DND-41 (cell line): ENCODE results near the gene LST1.

Experiments
- ATAC-seq: fragments of 200-7000 bp; cut with Tn5 transposase; 3 replicates; pipeline ENCODE4 v1.9.1; 2021; ENCODE audit warnings: low read depth; ENCODE audit not compliant: insufficient read depth
- DNase-seq: peaks from one replicate; pipeline ENCODE4 v3.0.0-alpha.2; 2020
- H2AFZ ChIP-seq: 2 replicates; pipeline ENCODE4 v1.6.0; 2012; ENCODE audit warnings: low read depth, low read length
- H3K27ac ChIP-seq: 2 replicates; pipeline ENCODE4 v1.5.1; 2012; ENCODE audit warnings: low read length, inconsistent platforms
- H3K27me3 ChIP-seq: fragments of 200-600 bp; sonication (generic); 2 replicates; pipeline ENCODE4 v1.6.0; 2012; ENCODE audit warnings: low read length, mild to moderate bottlenecking, inconsistent platforms; ENCODE audit not compliant: insufficient read depth, poor library complexity
- H3K36me3 ChIP-seq: 2 replicates; pipeline ENCODE4 v1.5.1; 2012; ENCODE audit warnings: low read length, inconsistent platforms; ENCODE audit not compliant: insufficient read depth
- H3K4me1 ChIP-seq: 2 replicates; pipeline ENCODE4 v1.5.1; 2012; ENCODE audit warnings: mild to moderate bottlenecking, low read length; ENCODE audit not compliant: insufficient read depth
- H3K4me2 ChIP-seq: 2 replicates; pipeline ENCODE4 v1.6.0; 2012; ENCODE audit warnings: mild to moderate bottlenecking, moderate library complexity, low read length, inconsistent platforms; ENCODE audit not compliant: insufficient read depth
- H3K4me3 ChIP-seq, 2 experiments: fragments of 200-600 bp in 1 of 2; shearing (Covaris generic) in 1 of 2; 2 replicates each; pipeline ENCODE4 v1.5.1; 2012 to 2016; ENCODE audit warnings: inconsistent platforms in 2 of 2, low read length in 2 of 2, mild to moderate bottlenecking in 2 of 2, low read depth in 1 of 2, moderate library complexity in 1 of 2
- H3K79me2 ChIP-seq: 2 replicates; pipeline ENCODE4 v1.6.0; 2012; ENCODE audit warnings: low read length, inconsistent platforms; ENCODE audit not compliant: insufficient read depth
- H3K9ac ChIP-seq: 2 replicates; pipeline ENCODE4 v1.6.0; 2012; ENCODE audit warnings: low read depth, mild to moderate bottlenecking, inconsistent platforms, low read length, moderate library complexity
- H3K9me3 ChIP-seq: 2 replicates; pipeline ENCODE4 v1.5.1; 2012; ENCODE audit warnings: low read length, moderate library complexity, mild to moderate bottlenecking, inconsistent platforms; ENCODE audit not compliant: insufficient read depth, severe bottlenecking
- H4K20me1 ChIP-seq: 2 replicates; pipeline ENCODE4 v1.6.0; 2012; ENCODE audit warnings: low read length; ENCODE audit not compliant: insufficient read depth
- EZH2 ChIP-seq: IDR thresholded peaks from 3 replicates; pipeline ENCODE4 v1.6.1; 2012; ENCODE audit warnings: borderline replicate concordance, low read depth, mild to moderate bottlenecking, moderate library complexity, low read length, inconsistent platforms; ENCODE audit not compliant: severe bottlenecking
- TF ChIP-seq, protein P1 (sequence below): IDR thresholded peaks from 2 replicates; pipeline ENCODE4 v1.5.1; 2012; ENCODE audit warnings: borderline replicate concordance, low read length, moderate library complexity, mild to moderate bottlenecking; ENCODE audit not compliant: poor library complexity, severe bottlenecking; ENCODE audit errors: extremely low read depth

LST1 gene

DNA sequence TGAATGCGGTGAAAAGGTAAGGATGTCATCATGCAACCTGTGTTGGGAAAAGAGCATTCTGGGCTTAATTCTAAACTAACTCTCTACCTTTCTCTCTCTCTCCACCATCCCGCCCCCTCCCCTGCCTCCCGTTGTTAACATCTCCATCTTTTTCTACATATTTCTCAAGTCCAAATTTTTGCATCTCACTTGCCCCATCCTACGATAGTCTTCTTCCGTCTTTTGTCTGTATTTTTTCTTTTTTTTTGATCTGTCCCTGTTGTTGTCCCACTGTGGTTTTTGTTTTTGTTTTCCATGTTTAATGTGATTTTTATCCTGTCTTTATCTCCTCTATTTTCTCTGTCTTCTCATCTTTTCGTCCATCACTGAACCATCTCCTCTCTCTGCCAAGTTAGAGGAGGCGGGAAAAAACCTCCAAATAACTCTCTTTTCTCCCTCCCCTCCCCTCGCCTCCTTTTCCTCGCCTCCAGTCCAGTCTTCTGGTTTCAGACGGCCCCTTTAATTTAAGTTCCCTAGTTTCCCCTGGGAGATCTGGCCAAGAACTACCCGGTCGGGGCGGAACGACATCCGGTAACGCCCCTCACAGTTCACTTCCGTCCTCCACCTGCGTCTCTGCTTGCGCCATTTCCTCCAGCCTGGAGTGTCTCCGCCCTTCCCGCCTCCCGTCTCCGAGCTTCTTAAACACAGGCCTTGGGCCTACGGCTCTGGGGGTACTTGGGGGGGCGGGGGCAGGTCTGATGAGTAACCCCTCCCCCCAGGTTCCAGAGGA, 38.9 kb upstream of the LST1 start, which contains the start of gene NFKBIL1:
TSS of gene NFKBIL1 (plus strand) at position 651 of the 769 bp plus-strand sequence. CDS start at position 738, 87 bp downstream.
- DNase-seq (peak; percentile 98), ATAC-seq (peak; percentile 87)
- H4K20me1 ChIP-seq: no peaks in the 10 kb centered on the region
- H3K27me3 ChIP-seq: no peaks in the 10 kb centered on the region
- H3K27ac ChIP-seq: peak within 1 kb of the TSS; percentile 62
- no peaks in the 10 kb centered on the region for H3K9me3 ChIP-seq
- peaks cover 31% of the 10 kb centered on the region for H3K36me3 ChIP-seq
- H3K79me2 ChIP-seq: peaks cover 55% of the 10 kb centered on the region
- H3K9ac ChIP-seq: peak within 1 kb of the TSS; percentile 67
- H2AFZ ChIP-seq: peak within 1 kb of the TSS; percentile 75
- H3K4me2 ChIP-seq: peak within 1 kb of the TSS; percentile 84
- no peak for TF ChIP-seq EZH2
- TF ChIP-seq, protein P1, sequence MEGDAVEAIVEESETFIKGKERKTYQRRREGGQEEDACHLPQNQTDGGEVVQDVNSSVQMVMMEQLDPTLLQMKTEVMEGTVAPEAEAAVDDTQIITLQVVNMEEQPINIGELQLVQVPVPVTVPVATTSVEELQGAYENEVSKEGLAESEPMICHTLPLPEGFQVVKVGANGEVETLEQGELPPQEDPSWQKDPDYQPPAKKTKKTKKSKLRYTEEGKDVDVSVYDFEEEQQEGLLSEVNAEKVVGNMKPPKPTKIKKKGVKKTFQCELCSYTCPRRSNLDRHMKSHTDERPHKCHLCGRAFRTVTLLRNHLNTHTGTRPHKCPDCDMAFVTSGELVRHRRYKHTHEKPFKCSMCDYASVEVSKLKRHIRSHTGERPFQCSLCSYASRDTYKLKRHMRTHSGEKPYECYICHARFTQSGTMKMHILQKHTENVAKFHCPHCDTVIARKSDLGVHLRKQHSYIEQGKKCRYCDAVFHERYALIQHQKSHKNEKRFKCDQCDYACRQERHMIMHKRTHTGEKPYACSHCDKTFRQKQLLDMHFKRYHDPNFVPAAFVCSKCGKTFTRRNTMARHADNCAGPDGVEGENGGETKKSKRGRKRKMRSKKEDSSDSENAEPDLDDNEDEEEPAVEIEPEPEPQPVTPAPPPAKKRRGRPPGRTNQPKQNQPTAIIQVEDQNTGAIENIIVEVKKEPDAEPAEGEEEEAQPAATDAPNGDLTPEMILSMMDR: no peak
- H3K4me3 ChIP-seq: peak within 1 kb of the TSS; percentile 41 to 63; a peak in 3 of 4 replicates
- H3K4me1 ChIP-seq: peaks cover 56% of the 10 kb centered on the region

DNA sequence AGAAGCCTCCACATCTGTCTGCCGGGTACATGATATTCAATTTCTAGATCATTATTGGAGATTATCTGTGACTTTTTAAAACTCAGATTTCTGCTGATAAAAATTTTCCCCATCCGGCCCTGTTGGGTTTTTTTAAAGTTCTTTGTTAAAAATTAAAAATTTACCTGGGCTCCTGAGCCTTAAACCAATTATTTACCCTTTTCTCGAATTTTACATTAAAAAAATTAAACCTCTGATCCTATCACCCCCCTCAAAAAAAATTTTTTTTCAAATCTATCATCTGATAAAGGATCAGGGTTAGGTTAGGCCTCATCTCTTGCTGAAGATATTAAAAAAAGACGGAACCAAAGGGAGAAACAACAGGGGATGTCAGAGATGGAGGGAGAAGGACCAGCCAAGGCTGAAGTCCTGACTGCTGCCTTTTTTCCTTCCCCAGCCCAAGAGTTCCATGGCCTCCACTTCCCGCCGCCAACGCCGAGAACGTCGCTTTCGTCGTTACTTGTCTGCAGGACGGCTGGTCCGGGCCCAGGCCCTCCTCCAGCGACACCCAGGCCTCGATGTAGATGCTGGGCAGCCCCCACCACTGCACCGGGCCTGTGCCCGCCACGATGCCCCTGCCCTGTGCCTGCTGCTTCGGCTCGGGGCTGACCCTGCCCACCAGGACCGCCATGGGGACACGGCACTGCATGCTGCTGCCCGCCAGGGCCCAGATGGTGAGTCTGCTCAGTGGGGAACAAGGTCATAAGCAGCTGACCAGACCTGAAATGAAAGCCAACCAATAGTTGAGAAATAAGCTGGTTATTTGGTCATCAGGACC, 38.1 kb upstream of the LST1 start:
- Histone ChIP-seq H3K36me3 (peaks cover 31% of the 10 kb centered on the region), H3K4me2 (peak overlapping the region; percentile 84), H3K4me1 (peaks cover 52% of the 10 kb centered on the region), H3K9me3 (no peaks in the 10 kb centered on the region), H3K4me3 (peak overlapping the region; percentile 41 to 63; a peak in 3 of 4 replicates), H2AFZ (peak overlapping the region; percentile 75), H3K27me3 (no peaks in the 10 kb centered on the region), H3K79me2 (peaks cover 47% of the 10 kb centered on the region), H3K27ac (peak overlapping the region; percentile 62), H3K9ac (peak overlapping the region; percentile 67), H4K20me1 (no peaks in the 10 kb centered on the region)
- ATAC-seq (no peak), DNase-seq (no peak)
- TF ChIP-seq, protein P1: no peak
- no peak for TF ChIP-seq EZH2

DNA sequence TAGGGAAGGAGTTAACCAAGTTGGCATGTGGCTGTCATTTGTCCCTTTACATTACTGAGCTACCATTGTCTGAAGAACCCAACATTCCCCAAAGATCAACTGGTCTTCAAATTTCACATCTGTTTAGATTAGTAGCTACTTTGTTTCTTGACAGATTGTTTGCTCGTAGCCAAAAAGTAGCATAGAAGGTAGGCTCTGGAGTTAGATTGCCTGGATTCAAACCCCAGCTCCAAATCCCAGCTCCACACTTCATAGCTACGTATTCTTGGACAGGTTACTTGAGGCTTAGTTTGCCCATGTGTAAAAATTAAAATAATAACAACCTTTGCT, 37.6 kb upstream of the LST1 start:
- TF ChIP-seq EZH2: no peak
- TF ChIP-seq, protein P1: no peak
- H3K4me3 ChIP-seq: peak overlapping the region; percentile 41 to 63; a peak in 3 of 4 replicates

More for the DNA sequence above, 37.6 kb upstream of the LST1 start:
- DNase-seq: no peak
- Histone ChIP-seq H4K20me1 (no peaks in the 10 kb centered on the region), H3K36me3 (peaks cover 31% of the 10 kb centered on the region), H3K27me3 (no peaks in the 10 kb centered on the region), H3K9me3 (no peaks in the 10 kb centered on the region), H3K4me1 (peaks cover 46% of the 10 kb centered on the region), H2AFZ (no peak overlapping the region), H3K9ac (peak overlapping the region; percentile 67), H3K4me2 (peak overlapping the region; percentile 84), H3K79me2 (peaks cover 42% of the 10 kb centered on the region), H3K27ac (peak overlapping the region; percentile 62)
- ATAC-seq: no peak
